ENCODE measurements around the gene CD209. TPM values are rescaled to one million over a fixed set of nuclear protein-coding genes. Genes with fewer than 3 reads are reported as not detected.

CD209 gene
- total RNA-seq, 1 experiment from 2014 or later = not detected

Other genes starting within 250 kb of the CD209 start
- gene ZNF358, start 231.4 kb downstream of the CD209 start, total RNA-seq (2014; rRNA removed) = 41.6 and 53.4 TPM in 2 replicates
- gene MCOLN1, start 224.9 kb downstream of the CD209 start, total RNA-seq (2014; rRNA removed) = 10.2 and 22.9 TPM in 2 replicates
- 217 and 291 TPM in 2 replicates for gene PNPLA6, start 211.8 kb downstream of the CD209 start, total RNA-seq (2014; rRNA removed)
- gene CAMSAP3, start 151.7 kb downstream of the CD209 start, total RNA-seq (2014; rRNA removed) = 16.6 and 25.4 TPM in 2 replicates
- 81.1 and 84.4 TPM in 2 replicates for gene XAB2, start 118.0 kb downstream of the CD209 start, total RNA-seq (2014; rRNA removed)
- gene PET100, start 117.7 kb downstream of the CD209 start, total RNA-seq (2014; rRNA removed) = 101 and 141 TPM in 2 replicates
- not detected in 2 replicates for gene PCP2, start 113.8 kb downstream of the CD209 start, total RNA-seq (2014; rRNA removed)
- 133 and 149 TPM in 2 replicates for gene STXBP2, start 110.4 kb downstream of the CD209 start, total RNA-seq (2014; rRNA removed)
- not detected in 2 replicates for gene RETN, start 78.5 kb downstream of the CD209 start, total RNA-seq (2014; rRNA removed)
- gene MCEMP1, start 70.4 kb downstream of the CD209 start, total RNA-seq (2014; rRNA removed) = not detected in 2 replicates
- gene TRAPPC5, start 66.7 kb downstream of the CD209 start, total RNA-seq (2014; rRNA removed) = 317 and 376 TPM in 2 replicates
- gene FCER2, start 45.4 kb downstream of the CD209 start, total RNA-seq (2014; rRNA removed) = not detected in 2 replicates
- gene CLEC4G, start 15.4 kb downstream of the CD209 start, total RNA-seq (2014; rRNA removed) = not detected in 2 replicates
- not detected in 2 replicates for gene CLEC4M, start 15.7 kb upstream of the CD209 start, total RNA-seq (2014; rRNA removed)
- gene EVI5L, start 82.7 kb upstream of the CD209 start, total RNA-seq (2014; rRNA removed) = 29.5 and 42.4 TPM in 2 replicates
- 2.4 and 2.5 TPM in 2 replicates for gene PRR36, start 126.9 kb upstream of the CD209 start, total RNA-seq (2014; rRNA removed)
- 30.8 and 35.3 TPM in 2 replicates for gene LRRC8E, start 141.0 kb upstream of the CD209 start, total RNA-seq (2014; rRNA removed)
- 39.3 and 40.5 TPM in 2 replicates for gene MAP2K7, start 156.3 kb upstream of the CD209 start, total RNA-seq (2014; rRNA removed)
- 10.5 and 15.5 TPM in 2 replicates for gene TGFBR3L, start 167.3 kb upstream of the CD209 start, total RNA-seq (2014; rRNA removed)
- 40.1 and 61.7 TPM in 2 replicates for gene SNAPC2, start 172.8 kb upstream of the CD209 start, total RNA-seq (2014; rRNA removed)
- gene CTXN1, start 178.6 kb upstream of the CD209 start, total RNA-seq (2014; rRNA removed) = 11.4 and 40.3 TPM in 2 replicates
- gene TIMM44, start 196.1 kb upstream of the CD209 start, total RNA-seq (2014; rRNA removed) = 191 and 262 TPM in 2 replicates